ENCODE results near the gene INSIG1. TPM values are rescaled to one million over a fixed set of nuclear protein-coding genes. Genes with fewer than 3 reads are reported as not detected.

The INSIG1 gene
- total RNA-seq, 1 experiment from 2014 or later: 573 TPM

GRCh38 chr7:155265961-155266360, 31.7 kb upstream of the INSIG1 start:
- DNase-seq (ENCODE audit: low read depth): no peak

GRCh38 chr7:155266440-155266839, 31.2 kb upstream of the INSIG1 start:
- no peak for DNase-seq (ENCODE audit: low read depth)

DNA sequence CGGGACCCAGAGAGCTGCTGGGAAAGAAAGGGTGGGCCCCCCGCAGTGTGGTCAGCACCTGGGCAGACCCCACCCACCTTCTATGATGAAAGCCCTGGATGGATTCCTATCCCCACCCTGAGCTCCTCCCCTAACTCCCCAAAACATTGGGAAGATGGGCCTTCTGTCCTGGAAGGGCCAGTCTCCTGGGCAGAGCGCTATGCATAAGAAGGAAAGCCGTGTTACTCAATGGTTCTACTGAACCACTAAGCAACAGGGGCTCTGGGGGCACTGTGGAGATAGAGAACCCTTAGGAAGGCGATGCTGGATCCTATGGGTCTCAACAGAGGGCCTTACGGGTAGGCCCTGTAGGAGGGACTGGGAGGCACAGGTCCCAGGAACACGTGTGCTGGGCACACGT, 30.7 kb upstream of the INSIG1 start:
- no peak for DNase-seq (ENCODE audit: low read depth)

GRCh38 chr7:155267436-155267835, 30.2 kb upstream of the INSIG1 start:
- no peak for DNase-seq (ENCODE audit: low read depth)

DNA sequence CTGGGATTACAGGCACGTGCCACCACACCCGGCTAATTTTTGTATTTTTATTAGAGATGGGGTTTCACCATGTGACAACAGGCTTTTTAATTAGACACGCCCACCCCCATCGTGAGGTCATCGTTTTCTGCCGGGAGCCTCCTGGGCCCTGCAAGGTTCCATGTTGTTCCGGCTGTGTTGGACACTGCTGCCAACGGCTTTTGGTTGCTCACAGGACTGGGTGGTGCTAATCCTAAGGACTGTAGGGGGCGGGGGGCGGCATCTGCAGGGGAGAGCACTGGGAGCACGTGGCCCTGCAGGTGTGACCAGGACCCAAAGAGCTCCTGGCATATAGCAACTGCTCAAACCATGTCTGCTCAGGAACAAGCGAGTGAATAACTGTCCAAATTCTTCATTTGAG, 29.5 kb upstream of the INSIG1 start:
- no peak for DNase-seq (ENCODE audit: low read depth)

DNA sequence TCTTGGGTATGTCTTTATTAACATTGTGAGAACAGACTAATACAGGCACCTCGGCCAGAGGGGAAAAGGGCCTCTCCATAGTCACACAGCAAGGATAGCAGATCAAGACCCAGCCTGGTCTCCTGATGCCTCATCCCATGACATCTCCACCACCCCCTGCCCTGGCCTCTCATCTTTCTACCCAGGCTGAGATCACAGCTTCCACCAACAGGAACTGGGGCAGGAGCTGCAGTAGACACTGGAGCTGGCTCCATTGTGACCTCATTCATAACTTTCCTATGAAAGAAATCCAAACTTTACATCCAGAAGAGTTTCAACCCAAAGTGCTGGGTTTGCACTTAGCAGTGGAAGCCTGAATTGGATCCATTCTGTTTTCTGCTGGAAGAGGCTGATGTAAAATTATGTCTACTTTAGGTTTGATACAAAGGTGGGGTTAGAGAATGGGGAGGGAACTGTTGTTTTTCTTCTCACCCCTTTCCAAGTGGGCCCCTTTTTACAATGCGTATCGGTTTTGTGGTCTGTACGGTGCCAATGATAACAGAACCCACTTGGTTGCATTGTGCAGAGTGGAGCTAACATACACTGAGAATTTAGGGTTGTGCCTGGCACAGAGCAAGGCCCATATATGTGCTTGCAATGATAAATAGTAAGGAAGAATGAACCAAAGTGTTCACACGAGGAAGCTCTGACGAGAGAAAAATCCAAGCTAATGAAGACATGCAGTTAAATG, 28.6 kb upstream of the INSIG1 start:
- DNase-seq (ENCODE audit: low read depth): no peak

- DNase-seq (ENCODE audit: low read depth): no peak
These were observed 27.7 kb upstream of the INSIG1 start for GRCh38 chr7:155269766-155270585.

DNA sequence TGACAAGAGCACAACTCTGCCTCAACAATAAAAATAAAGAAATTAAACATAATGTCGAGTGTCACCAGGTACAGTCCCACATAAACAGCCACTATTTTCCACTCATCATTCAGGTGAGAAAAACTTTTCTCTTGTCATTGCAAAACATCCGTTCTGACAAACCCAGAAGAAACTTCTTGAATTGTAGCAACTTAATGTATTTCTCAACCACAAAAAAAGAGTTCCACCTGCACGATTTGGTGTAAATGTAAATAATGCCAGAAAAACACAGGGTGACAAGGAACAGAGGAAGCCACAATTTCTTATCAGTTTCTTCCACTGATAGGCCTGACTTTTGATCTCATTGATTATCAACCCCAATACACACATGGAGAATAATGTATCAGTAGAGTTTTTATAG, 26.8 kb upstream of the INSIG1 start:
- no peak for DNase-seq (ENCODE audit: low read depth)

GRCh38 chr7:155274633-155275355, 22.9 kb upstream of the INSIG1 start:
- no peak for DNase-seq (ENCODE audit: low read depth)

GRCh38 chr7:155276042-155276799, 21.5 kb upstream of the INSIG1 start:
- DNase-seq (ENCODE audit: low read depth): no peak

- no peak for DNase-seq (ENCODE audit: low read depth)
These were observed 20.8 kb upstream of the INSIG1 start for GRCh38 chr7:155276800-155277375.

DNA sequence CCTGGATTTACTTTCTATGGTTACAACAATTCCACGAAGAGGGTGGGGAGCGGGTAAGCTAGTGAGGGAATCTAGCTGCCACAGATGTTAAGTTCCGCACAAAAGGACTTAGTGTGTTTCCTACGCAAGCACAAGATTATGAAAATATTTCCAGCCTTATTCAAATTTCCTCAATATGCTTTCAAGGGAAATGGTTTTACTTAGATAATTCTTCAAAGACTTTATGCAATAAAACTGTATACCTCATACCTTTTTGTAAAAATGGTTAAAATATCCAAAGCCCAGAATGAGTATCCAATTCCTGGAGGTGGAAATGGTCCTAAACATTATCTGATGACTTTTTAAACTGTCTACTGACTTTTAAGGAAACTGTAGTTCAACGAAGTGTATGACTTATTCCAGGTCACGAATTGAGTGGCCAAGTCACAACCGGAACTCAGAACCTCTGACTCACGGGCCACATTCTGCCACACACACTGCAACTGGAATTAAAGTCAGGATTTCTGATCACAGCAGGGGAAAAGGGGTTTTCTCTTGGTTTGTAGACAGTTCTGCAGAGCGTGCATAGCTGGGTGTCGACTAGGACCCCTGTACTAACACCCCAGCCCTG, 20.2 kb upstream of the INSIG1 start:
- DNase-seq (ENCODE audit: low read depth): peak; percentile 56

GRCh38 chr7:155278921-155279320, 18.8 kb upstream of the INSIG1 start:
- DNase-seq (ENCODE audit: low read depth): no peak

DNA sequence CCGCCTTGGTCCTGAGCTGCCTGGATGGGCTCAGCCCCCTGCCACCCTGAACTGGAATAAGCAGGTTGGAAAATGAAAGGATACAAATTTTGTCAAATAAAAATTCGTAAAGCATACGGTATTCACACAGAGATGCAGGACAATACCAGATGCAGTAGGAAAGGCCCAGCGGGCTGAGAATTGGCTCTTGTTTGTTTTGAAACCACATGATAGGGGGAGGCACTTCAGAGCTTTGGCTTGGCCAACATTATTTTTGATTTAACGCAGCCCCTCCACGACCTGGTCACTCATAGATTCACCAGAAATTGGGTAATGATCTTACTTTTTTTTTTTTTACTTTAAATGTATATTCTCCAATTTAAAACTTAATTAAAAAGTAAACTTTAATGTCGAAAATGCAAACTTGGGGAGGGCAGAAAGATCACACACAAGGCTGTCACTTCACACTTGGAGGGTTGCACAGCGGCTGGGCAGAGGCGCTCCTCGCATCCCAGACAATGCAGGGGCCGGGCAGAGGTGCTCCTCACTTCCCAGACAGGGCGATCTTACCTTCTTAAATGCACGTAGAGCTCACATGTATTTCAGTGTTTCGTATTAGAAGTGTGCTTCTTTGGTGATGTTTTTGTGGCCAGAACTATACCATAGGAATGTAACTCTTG, 17.8 kb upstream of the INSIG1 start:
- DNase-seq (ENCODE audit: low read depth): no peak

DNA sequence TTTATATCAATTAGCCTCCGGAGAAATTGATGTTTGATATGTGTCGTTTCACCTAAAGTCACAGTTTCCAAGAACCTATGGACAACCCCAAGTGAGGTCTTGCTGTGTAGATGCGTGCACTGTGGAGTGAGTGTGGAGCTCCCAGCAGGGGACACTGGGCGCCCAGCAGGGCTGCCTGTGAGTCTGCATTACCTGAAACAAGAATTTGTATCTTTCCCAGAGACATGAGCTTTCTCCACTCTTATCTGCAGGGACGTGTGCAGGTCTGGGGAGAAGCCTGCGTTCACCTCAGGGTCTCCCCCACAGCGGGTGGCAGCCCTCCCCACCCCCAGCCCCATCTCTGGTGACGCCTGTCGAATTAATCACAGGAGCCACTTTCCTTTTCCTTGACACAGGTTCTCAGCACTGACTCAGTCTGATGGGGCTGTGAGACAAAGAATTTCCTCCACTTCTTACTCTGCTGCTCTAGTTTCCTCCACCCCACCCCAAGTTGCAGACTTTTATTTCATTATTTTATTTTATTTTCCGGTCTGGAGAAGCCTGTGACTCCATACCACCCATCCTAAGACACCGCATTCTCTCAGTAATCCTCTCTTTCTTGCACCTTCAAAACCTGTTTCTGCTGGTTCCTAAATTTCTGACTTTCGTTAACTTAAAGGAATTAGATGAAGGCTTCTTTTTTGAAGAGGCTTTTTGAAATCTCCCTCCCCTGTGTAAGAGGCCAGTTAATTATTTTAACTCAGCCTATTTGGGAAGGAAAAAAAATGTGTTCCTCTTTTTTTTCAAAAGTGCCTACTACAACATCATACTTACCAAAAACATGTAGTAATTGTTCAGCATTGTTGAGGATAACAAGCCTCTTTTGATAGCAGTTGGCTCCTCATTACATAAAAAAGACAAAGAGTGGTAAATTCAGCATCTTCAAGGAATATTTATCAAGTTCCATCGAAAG, 17.0 kb upstream of the INSIG1 start:
- DNase-seq (ENCODE audit: low read depth): no peak

GRCh38 chr7:155281398-155281969, 16.2 kb upstream of the INSIG1 start:
- DNase-seq (ENCODE audit: low read depth): no peak

DNA sequence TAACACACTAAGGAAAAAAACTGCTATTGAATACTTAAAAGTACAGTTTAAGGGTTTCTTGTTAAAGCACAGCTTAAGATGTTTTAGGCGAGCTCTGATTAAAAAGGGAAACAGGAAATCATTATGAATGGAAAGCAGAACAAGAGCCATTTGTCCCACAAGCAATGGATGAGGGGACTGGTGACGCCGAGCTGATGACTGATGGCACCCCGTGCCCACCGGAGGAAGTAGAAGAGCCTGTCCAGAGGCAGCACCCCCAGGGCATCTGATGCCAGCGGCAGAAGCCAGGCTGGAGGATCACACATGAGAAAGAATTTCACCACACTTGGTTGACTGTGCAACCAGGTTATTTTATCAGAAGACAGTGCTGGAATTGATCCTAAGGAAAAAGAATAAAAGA, 15.0 kb upstream of the INSIG1 start:
- DNase-seq (ENCODE audit: low read depth): no peak

- no peak for DNase-seq (ENCODE audit: low read depth)
These were observed 14.0 kb upstream of the INSIG1 start for GRCh38 chr7:155283565-155284194.

All from M059J (cell line).